KMS-11 (cell line): Measurements from ENCODE around the gene OSBPL5.

Source experiments
- H2AFZ ChIP-seq: fragments of 200-600 bp; sonication (generic); 2 replicates; pipeline ENCODE4 v1.6.1; 2016; ENCODE audit warnings: antibody characterized with exemption, mixed run types, low read depth
- H3K27ac ChIP-seq: fragments of 200-600 bp; sonication (generic); 2 replicates; pipeline ENCODE4 v1.6.1; 2016; ENCODE audit warnings: mild to moderate bottlenecking, mixed run types
- H3K27me3 ChIP-seq: fragments of 200-600 bp; sonication (generic); 2 replicates; pipeline ENCODE4 v1.6.1; 2017; ENCODE audit warnings: mild to moderate bottlenecking, low read depth, mixed run types, moderate library complexity; ENCODE audit not compliant: insufficient read depth
- H3K36me3 ChIP-seq: fragments of 200-600 bp; sonication (generic); 2 replicates; pipeline ENCODE4 v1.6.1; 2017; ENCODE audit warnings: mild to moderate bottlenecking, mixed run types; ENCODE audit not compliant: insufficient read depth
- H3K4me1 ChIP-seq: fragments of 200-600 bp; sonication (generic); 2 replicates; pipeline ENCODE4 v1.6.1; 2016; ENCODE audit warnings: mild to moderate bottlenecking, low read depth, mixed run types; ENCODE audit not compliant: poor library complexity, severe bottlenecking
- H3K4me2 ChIP-seq: fragments of 200-600 bp; sonication (generic); 2 replicates; pipeline ENCODE4 v1.7.0; 2016; ENCODE audit warnings: mild to moderate bottlenecking, mixed run types
- H3K4me3 ChIP-seq: fragments of 200-600 bp; sonication (generic); IDR thresholded peaks from 2 replicates; pipeline ENCODE4 v1.6.1; 2017; ENCODE audit warnings: low read depth, low read length, mixed read lengths; ENCODE audit not compliant: insufficient read depth
- H3K79me2 ChIP-seq: fragments of 200-600 bp; sonication (generic); 2 replicates; pipeline ENCODE4 v1.6.1; 2016; ENCODE audit warnings: low read depth, mixed run types; ENCODE audit not compliant: insufficient read depth
- H3K9ac ChIP-seq: fragments of 200-600 bp; sonication (generic); 2 replicates; pipeline ENCODE4 v1.6.1; 2016; ENCODE audit warnings: mild to moderate bottlenecking, mixed run types
- H4K20me1 ChIP-seq: fragments of 200-600 bp; sonication (generic); 2 replicates; pipeline ENCODE4 v1.6.1; 2016; ENCODE audit warnings: mild to moderate bottlenecking, mixed run types; ENCODE audit not compliant: insufficient read depth
- CTCF ChIP-seq: fragments of 200-600 bp; sonication (generic); conservative IDR thresholded peaks from 2 replicates; pipeline ENCODE4 v1.6.1; 2017; ENCODE audit warnings: low read depth, mild to moderate bottlenecking, antibody characterized with exemption, low read length, moderate library complexity, mixed read lengths

OSBPL5 gene

GRCh38 chr11:3056296-3057068, 108.6 kb downstream of the OSBPL5 start:
- Histone ChIP-seq H3K4me3 (no peak overlapping the region), H3K79me2 (peaks cover 52% of the 10 kb centered on the region), H3K36me3 (no peaks in the 10 kb centered on the region), H3K9ac (peak overlapping the region; percentile 80), H4K20me1 (no peaks in the 10 kb centered on the region), H2AFZ (no peak overlapping the region), H3K4me2 (peak overlapping the region; percentile 91), H3K27ac (peak overlapping the region; percentile 62; the same call in 1 of the 2 replicates), H3K27me3 (no peaks in the 10 kb centered on the region), H3K4me1 (peaks cover 28% of the 10 kb centered on the region)
- no peak for TF ChIP-seq CTCF

GRCh38 chr11:3055891-3056290, 109.2 kb downstream of the OSBPL5 start:
- Histone ChIP-seq H3K27ac (no peak overlapping the region), H2AFZ (no peak overlapping the region), H3K4me2 (peak overlapping the region; percentile 91), H3K4me1 (peaks cover 34% of the 10 kb centered on the region), H3K36me3 (no peaks in the 10 kb centered on the region), H3K27me3 (no peaks in the 10 kb centered on the region), H3K79me2 (peaks cover 58% of the 10 kb centered on the region), H3K9ac (no peak overlapping the region; the same call in 1 of the 2 replicates), H3K4me3 (no peak overlapping the region), H4K20me1 (no peaks in the 10 kb centered on the region)
- TF ChIP-seq CTCF = no peak

- no peak overlapping the region for H3K4me3 ChIP-seq
- no peak overlapping the region for H3K9ac ChIP-seq
- no peaks in the 10 kb centered on the region for H4K20me1 ChIP-seq
- H3K36me3 ChIP-seq = no peaks in the 10 kb centered on the region
- H3K27me3 ChIP-seq = no peaks in the 10 kb centered on the region
- peaks cover 77% of the 10 kb centered on the region for H3K79me2 ChIP-seq
- H3K4me1 ChIP-seq = peaks cover 65% of the 10 kb centered on the region
- no peak overlapping the region for H3K27ac ChIP-seq
- no peak for TF ChIP-seq CTCF
- no peak overlapping the region for H3K4me2 ChIP-seq
- H2AFZ ChIP-seq = no peak overlapping the region
Measured at GRCh38 chr11:3052567-3052966, 112.5 kb downstream of the OSBPL5 start.

- Histone ChIP-seq H3K9ac (no peak overlapping the region), H3K36me3 (no peaks in the 10 kb centered on the region), H3K27ac (peak overlapping the region; percentile 95; the same call in 1 of the 2 replicates), H3K4me2 (no peak overlapping the region), H2AFZ (no peak overlapping the region), H3K4me3 (no peak overlapping the region), H3K79me2 (peaks cover 82% of the 10 kb centered on the region), H4K20me1 (no peaks in the 10 kb centered on the region), H3K4me1 (peaks cover 68% of the 10 kb centered on the region), H3K27me3 (no peaks in the 10 kb centered on the region)
- no peak for TF ChIP-seq CTCF
Measured at GRCh38 chr11:3052109-3052479, 113.0 kb downstream of the OSBPL5 start.
